ENCODE data around the gene LDB1. TPM values are rescaled to one million over a fixed set of nuclear protein-coding genes. Genes with fewer than 3 reads are reported as not detected.

The LDB1 gene
- total RNA-seq, 1 experiment from 2014 or later: 63.9 TPM

- TF ChIP-seq CTCF (IDR thresholded peaks at IDR 0.05 in 2 of 3, conservative IDR thresholded peaks at IDR 0.05 in 1 of 3; ENCODE audit: borderline replicate concordance in 1 of 3, insufficient read depth in 1 of 3, low read depth in 2 of 3, low read length in 2 of 3) (no peak), ATF3 (IDR thresholded peaks at IDR 0.05) (no peak)
These were observed 2.3 kb upstream of the LDB1 start (continued) for GRCh38 chr10:102122450-102122849.

GRCh38 chr10:102121739-102122372 lies 1.7 kb upstream of the LDB1 start:
- DNase-seq (ENCODE audit: low read depth, low spot score) (no peak), ATAC-seq (no peak)
- Histone ChIP-seq H3K79me2 (ENCODE audit: insufficient read depth, low read length) (peaks cover 25% of the 10 kb centered on the region), H3K4me2 (ENCODE audit: low read length) (peak overlapping the region; percentile 93; the same call in 1 of the 2 replicates), H3K9ac (ENCODE audit: low read length) (no peak overlapping the region), H4K20me1 (ENCODE audit: insufficient read depth) (no peaks in the 10 kb centered on the region), H3K9me2 (ENCODE audit: insufficient read depth) (no peaks in the 10 kb centered on the region), H2AFZ (ENCODE audit: low read depth, low read length, poor library complexity, severe bottlenecking) (no peak overlapping the region), H3K27me3 (ENCODE audit: insufficient read depth, low read length) (no peaks in the 10 kb centered on the region), H3K4me3 (replicated peaks in 1 of 2; ENCODE audit: low read depth in 1 of 2, low read length in 2 of 2) (no peak overlapping the region), H3K9me3 (ENCODE audit: control insufficient read depth in 1 of 2, insufficient read depth in 1 of 2, low read depth in 1 of 2, low read length in 2 of 2) (no peaks in the 10 kb centered on the region), H3K36me3 (ENCODE audit: control insufficient read depth in 1 of 2, insufficient read depth in 2 of 2, low read length in 2 of 2) (no peaks in the 10 kb centered on the region), H3K4me1 (ENCODE audit: control insufficient read depth in 1 of 2, insufficient read depth in 2 of 2, low read length in 2 of 2) (peaks cover 36 to 54% of the 10 kb centered on the region in 2 experiments), H3K27ac (ENCODE audit: low read depth, low read length) (no peak overlapping the region)
- ChIA-PET POLR2A (no interaction called here), CTCF (interaction anchor here (1.0 kb wide), 1 partner anchor 15 kb away, joined by 3 read pairs; no protein-coding TSS in a partner anchor), RAD21 (ENCODE audit: low non-redundant PET in 1 of 2, low total read pairs in 2 of 2, uncharacterized antibody in 2 of 2, unreplicated experiment in 2 of 2) (no interaction called here)
- intact Hi-C loops (cut with micrococcal nuclease): no loop called here
- TF ChIP-seq ELF1 (IDR thresholded peaks at IDR 0.05; ENCODE audit: borderline replicate concordance, low read depth): no peak
- TF ChIP-seq CTCF (IDR thresholded peaks at IDR 0.05 in 2 of 3, conservative IDR thresholded peaks at IDR 0.05 in 1 of 3; ENCODE audit: borderline replicate concordance in 1 of 3, insufficient read depth in 1 of 3, low read depth in 2 of 3, low read length in 2 of 3): peak in 1 of 3 experiments; percentile 24; a peak in 2 of 6 replicates
- no TSS peak for BruUV-seq (replicated peaks)

Measured in HCT116 (cell line).